Cardiac septum (tissue), 1 donor: ENCODE data around the gene MCUB. TPM values are rescaled to one million over a fixed set of nuclear protein-coding genes. Genes with fewer than 3 reads are reported as not detected.
A peak's percentile ranks its signal among the peaks of the same experiment; 100 is the strongest.
"Not testable (repeated sequence)": the region's sequence is repeated elsewhere in the genome, so short reads cannot be mapped to it uniquely, and the experiment has no call there.

Experiments
- DNase-seq: peaks from one replicate; pipeline ENCODE4 v3.0.0-alpha.2; 2020; ENCODE audit warnings: low spot score
- intact Hi-C: fragments of 100-400 bp; cut with DNase I; formaldehyde crosslinking; loops from one replicate; pipeline ENCODE4 v1.14.0; 2022
- total RNA-seq: library from RNA; stranded (reverse); fragmentation: NEBNext Ultra II Directional; extraction: Animal tissue kit (Norgen Biotek cat#: 25700); gene quantifications from one replicate; pipeline ENCODE4 v1.2.1, GENCODE V29; 2021
- donor health status: DM: no; HTN: no; CAD: no.

The MCUB gene
- total RNA-seq, 1 donor from 2014 or later, result 6.6 TPM

DNA sequence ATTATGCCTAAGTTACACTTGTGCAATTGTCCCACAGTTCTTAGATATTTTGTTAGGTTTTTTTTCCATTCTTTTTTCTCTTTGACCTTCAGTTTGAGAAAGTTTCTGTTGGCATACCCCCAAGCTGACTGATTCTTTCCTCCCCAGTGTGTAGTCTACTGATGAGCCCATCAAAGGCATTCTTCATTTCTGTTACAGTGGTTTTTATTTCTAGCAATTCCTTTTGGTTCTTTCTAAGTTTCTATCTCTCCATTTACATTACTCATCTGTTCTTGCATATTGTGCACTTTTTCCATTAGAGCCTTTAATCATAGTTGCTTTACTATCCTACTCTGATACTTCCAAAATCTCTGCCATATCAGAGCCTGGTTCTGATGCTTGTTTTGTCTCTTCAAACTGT lies 111.3 kb downstream of the MCUB start:
- intact Hi-C loops, result no loop called here

GRCh38 chr4:109672169-109672930 lies 112.3 kb downstream of the MCUB start:
- intact Hi-C loops, result no loop called here
- no peak for DNase-seq

More for the DNA sequence above, 111.3 kb downstream of the MCUB start:
- no peak for DNase-seq

- DNase-seq, result no peak
- intact Hi-C loops, result no loop called here
Measured at GRCh38 chr4:109673303-109673702, 113.3 kb downstream of the MCUB start.

- intact Hi-C loops, result no loop called here
- DNase-seq, result no peak
Measured at GRCh38 chr4:109675181-109675580, 115.1 kb downstream of the MCUB start.

DNA sequence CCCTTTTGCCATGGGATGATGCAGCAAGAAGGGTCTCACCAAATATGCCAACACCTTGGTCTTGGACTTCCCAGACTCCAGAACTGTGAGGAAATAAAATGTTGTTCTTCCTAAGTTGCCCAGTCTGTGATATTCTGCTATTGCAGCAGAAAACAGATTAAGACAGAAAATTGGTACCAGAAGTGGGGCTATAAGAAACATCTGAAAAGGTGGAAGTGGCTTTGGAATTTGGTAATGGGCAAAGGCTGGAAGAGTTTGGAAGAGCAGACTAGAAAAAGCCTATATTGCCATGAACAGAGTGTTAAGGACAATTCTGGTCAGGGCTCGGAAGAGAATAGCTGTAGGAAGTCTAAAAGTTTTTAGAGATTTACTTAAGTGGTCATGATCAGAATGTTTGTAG lies 115.8 kb downstream of the MCUB start:
- intact Hi-C loops, result no loop called here
- no peak for DNase-seq

DNA sequence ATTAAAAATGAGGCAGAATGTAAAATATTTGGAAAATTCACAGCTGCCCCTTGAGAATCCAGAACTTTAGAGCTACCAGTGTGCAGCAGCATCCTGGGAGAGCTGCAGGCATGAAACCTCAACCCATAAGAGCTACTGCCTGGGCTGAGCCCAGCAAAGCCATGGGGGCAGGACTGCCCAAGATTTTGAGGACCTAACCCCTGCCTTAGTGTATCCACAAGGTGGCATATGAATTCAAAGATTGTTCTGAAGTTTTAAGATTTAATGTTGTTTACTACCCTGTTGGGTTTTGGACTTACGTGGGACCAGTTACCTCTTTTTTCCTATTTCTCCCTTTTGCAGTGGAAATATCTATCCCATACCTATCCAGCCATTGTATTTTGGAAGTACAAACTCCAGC lies 116.8 kb downstream of the MCUB start:
- no peak for DNase-seq
- intact Hi-C loops, result no loop called here

- intact Hi-C loops, DNase-seq: not testable (repeated sequence)
Measured at GRCh38 chr4:109678472-109678871, 118.4 kb downstream of the MCUB start.

GRCh38 chr4:109678925-109679324 lies 118.9 kb downstream of the MCUB start:
- DNase-seq, intact Hi-C loops: not testable (repeated sequence)

GRCh38 chr4:109682875-109683274 lies 122.8 kb downstream of the MCUB start:
- no peak for DNase-seq
- intact Hi-C loops, result no loop called here

GRCh38 chr4:109683621-109684253 lies 123.7 kb downstream of the MCUB start:
- intact Hi-C loops, result no loop called here
- no peak for DNase-seq

DNA sequence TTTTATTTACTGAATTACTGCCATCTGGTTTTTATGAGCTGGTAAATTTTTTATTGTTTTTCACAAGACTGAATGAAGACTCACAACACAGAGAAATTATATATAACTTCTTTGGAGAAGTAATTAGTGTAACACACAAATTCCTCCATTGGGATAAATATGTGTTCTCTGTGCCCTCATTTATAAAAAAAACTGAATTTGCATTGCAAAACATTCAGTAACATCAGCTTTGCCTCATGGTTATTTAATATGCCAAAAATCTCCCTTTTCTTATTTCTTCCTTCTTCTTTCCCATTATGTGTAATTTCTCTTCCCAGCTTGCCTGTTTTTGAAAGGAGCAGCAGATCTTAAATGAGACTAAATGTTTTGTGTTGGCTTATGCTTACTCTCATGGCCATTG lies 124.7 kb downstream of the MCUB start:
- no peak for DNase-seq
- intact Hi-C loops, result no loop called here

DNA sequence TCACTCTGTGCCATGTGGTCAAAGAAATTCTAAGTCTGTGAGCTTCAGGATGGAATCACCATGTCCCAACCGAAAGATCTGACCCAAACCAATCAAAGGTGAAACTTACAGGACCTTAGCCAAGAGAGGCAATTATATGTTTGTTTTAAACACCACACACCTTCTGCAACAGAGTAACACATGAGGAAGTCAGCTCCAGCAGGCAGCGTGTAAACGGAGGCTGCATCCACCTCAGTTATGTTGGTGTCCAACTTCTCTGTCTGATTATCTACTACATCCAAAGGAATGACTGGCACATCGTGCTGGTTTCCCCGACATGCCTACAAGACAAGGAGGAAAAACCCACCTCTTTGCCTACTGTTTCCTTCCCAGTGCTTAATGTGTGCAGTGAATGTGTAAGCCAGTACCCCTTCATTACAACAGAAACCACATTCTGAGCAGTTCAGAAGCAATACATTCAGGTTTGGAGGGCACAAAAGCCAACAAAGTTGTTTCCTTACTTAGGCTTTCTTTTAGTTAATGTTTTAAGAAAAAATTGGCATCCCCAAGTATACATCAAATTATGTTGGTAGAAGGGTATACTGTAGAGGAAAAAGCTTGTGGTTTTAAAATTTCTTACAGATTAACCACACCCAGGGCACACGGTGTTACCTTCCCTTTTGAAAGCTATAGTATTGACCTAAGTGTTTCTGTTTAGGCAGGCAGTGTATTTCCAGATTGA lies 130.8 kb downstream of the MCUB start:
- intact Hi-C loops, result no loop called here
- DNase-seq, result no peak

- intact Hi-C loops, result no loop called here
- no peak for DNase-seq
Measured at GRCh38 chr4:109691411-109691920, 131.4 kb downstream of the MCUB start.

DNA sequence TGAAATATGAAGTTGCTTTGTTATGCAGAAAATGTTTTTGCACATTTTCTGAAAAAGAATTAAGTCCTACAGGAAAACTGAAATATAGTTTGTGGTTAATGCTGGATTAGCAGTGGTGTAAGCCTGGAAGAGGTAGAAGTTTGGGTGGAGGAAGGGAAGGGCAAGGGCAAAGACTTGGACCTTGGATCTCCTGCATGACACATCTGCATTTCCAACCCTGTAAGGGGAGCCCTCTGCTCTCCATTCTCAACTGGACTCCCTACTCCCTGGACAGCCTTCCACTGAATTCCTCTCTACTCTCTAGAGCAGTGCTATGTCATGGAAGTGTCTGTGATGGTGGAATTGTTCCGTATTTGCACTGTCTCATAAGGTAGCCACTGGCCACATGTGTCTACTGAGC lies 138.6 kb downstream of the MCUB start:
- intact Hi-C loops, result no loop called here
- DNase-seq, result no peak

DNA sequence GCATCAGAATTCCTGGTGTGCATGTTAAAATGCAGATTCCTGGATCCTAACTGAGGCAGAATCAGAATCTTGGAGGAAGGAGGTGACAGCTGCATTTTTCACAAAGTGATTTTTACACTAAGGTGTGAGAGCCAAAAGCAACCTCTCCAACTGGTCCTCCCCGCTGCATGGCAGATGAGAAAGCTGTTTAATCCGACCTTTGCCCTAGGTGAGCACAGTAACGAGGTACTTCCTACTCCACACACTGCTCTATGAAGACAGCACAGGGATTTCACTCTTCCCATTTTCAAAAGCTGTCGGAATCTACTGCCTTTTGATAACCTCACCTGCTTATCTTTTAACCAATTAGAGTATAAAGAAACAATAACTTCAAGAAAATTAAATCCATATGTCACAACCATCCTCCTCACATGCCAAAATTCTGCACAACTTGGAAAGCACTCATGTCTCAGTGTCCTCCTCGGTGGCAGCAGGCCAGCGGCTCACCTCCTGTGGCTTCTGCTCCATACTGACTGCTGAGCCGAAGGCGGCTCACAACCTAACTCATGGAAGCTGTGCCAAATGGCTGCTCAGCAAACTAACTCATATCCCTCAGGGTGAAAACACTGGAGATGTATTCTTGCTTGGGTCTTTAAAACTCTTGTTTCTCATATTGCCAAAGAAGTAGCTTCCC lies 139.6 kb downstream of the MCUB start:
- intact Hi-C loops, result loop anchor here (5.0 to 10.0 kb wide), 2 partner anchors 118 to 275 kb away; partner anchors contain the start of gene GAR1
- no peak for DNase-seq

- no peak for DNase-seq
- intact Hi-C loops, result loop anchor here (5.0 to 10.0 kb wide), 2 partner anchors 116 to 273 kb away; partner anchors contain the start of gene GAR1
Measured at GRCh38 chr4:109701566-109702410, 141.7 kb downstream of the MCUB start.

GRCh38 chr4:109702950-109703663 lies 143.1 kb downstream of the MCUB start, which contains the start of gene CASP6:
TSS of gene CASP6 (minus strand) at chr4:109703445. CDS start at chr4:109703395, 50 bp downstream.
- intact Hi-C loops, result loop anchor here (1.0 to 10.0 kb wide), 4 partner anchors 114 to 272 kb away; partner anchors contain the start of genes GAR1 and SEC24B
- DNase-seq, result peak; percentile 93
